IPS-18c (cell line): ENCODE measurements around the gene SLC9C2.
"Not testable (repeated sequence)": the region's sequence is repeated elsewhere in the genome, so short reads cannot be mapped to it uniquely, and the experiment has no call there.

Experiments used
- H3K4me3 ChIP-seq: 2 replicates; pipeline ENCODE4 v1.7.0; 2013; ENCODE audit warnings: low read depth, mild to moderate bottlenecking, low read length, moderate library complexity; ENCODE audit not compliant: insufficient read depth
- H3K9me3 ChIP-seq: one replicate; pipeline ENCODE4 v1.6.1; 2013; ENCODE audit warnings: mild to moderate bottlenecking, low read length, moderate library complexity; ENCODE audit not compliant: control insufficient read depth, insufficient read depth

Gene SLC9C2

DNA sequence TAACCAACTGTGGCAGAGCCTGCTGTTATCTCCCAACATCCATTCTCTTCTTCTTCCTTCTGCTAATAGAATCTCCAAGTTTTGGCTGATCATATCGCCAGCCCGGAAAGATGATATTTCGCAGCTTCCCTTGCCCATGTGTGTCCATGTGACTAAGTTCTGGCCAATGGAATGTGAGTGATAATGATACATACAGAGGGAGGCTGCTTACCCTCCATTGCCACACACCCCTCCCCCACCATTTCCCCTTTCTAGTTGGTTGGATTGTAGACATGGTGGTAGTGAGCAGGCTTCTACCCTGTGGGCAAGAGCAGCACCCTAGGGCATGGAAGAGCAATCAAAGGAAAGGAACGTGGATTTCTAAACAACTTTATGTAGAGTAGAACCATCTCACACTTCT lies 48.8 kb downstream of the SLC9C2 start:
- Histone ChIP-seq H3K9me3 (no peaks in the 10 kb centered on the region), H3K4me3 (no peak overlapping the region)

DNA sequence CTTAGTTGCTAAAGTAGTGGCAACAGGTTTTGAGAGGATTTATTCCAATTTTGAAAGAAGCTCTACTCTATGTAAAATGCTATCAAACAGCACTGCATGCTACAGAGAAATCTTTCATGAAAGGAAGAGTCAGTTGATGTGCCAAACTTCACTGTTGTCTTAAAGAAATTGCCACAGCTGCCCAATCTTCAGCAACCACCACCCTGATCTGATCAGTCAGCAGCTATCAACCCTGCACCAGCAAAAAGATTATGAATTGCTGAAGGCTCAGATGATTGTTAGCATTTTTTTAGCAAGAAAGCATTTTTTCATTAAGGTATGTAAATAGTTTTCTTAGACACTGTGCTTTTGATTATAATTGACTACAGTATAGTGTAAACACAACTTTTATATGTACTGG lies 49.6 kb downstream of the SLC9C2 start:
- Histone ChIP-seq H3K9me3 (no peaks in the 10 kb centered on the region), H3K4me3 (no peak overlapping the region)

DNA sequence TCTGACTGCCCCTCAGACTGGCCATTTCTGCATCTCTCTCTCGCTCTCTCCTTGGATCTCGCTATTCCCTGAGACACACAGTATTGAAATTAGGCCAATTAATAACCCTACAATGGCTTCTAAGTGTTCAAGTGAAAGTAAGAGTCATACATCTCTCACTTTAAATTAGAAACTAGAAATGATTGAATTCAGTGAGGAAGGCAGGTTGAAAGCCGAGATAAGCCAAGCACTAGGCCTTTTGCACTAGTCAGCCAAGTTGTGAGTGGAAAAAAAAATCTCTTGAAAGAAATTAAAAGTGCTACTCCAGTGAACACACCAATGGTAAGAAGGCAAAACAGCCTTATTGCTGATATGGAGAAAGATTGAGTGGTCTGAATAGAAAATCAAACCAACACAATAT lies 51.2 kb downstream of the SLC9C2 start:
- no peak overlapping the region for H3K4me3 ChIP-seq
- H3K9me3 ChIP-seq, result no peaks in the 10 kb centered on the region

DNA sequence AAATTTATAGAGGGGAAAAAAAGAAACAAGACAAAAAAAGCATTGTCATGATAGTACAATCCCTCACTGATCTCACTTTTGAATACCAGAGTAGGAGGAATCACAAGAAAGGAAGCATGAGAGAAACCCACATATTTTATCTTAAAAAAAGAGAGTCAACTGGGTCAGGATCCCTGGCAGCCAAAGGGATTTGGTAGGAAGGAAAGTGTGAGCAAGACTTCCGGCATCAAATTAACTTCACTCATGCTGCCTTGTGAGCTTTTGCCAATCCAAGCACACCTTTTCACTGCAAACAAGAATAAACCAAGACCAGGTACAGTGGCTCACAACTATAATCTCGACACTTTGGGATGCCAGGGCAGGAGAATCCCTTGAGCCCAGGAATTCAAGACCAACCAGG lies 53.1 kb downstream of the SLC9C2 start:
- Histone ChIP-seq H3K4me3 (no peak overlapping the region), H3K9me3 (no peaks in the 10 kb centered on the region)

DNA sequence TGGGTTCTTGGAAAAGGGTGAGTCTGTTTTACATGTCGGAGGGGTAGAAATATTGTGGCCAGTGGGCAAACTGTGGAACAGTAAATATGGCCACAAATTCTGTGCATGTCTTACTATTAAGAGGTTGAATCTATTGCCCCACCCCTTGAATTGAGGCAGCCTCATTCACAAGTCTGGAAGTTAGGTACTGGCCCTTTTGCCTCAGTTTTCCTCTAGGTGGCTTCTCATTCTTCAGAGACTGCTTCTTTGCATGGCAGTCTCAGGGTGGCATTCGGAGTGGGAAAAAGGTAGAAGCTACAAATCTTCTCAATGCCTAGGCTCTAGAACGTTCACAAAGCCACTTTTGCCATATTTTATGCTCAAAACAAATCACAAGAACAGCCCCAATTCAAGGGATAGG lies 57.2 kb downstream of the SLC9C2 start:
- H3K9me3 ChIP-seq, result no peaks in the 10 kb centered on the region
- no peak overlapping the region for H3K4me3 ChIP-seq

DNA sequence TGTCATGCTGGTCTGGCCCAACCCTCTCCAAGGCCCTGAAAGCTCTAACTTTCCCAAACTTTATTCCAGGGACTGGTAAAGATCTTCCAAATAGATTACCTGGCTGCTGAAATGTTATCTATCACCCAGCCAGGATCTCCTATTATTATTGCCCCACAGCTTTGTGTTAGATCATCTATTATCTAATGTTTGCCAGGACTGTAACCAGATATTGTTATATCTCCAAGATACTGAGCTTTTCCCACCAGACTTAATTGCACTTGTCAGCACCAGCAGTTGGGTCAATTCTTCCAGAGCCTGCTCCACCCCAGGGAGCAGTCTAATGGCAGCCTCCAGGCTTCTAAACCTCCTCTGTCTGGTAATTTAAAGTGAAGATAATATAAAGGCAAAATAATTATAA lies 66.6 kb downstream of the SLC9C2 start:
- Histone ChIP-seq H3K9me3 (no peaks in the 10 kb centered on the region), H3K4me3 (no peak overlapping the region)

DNA sequence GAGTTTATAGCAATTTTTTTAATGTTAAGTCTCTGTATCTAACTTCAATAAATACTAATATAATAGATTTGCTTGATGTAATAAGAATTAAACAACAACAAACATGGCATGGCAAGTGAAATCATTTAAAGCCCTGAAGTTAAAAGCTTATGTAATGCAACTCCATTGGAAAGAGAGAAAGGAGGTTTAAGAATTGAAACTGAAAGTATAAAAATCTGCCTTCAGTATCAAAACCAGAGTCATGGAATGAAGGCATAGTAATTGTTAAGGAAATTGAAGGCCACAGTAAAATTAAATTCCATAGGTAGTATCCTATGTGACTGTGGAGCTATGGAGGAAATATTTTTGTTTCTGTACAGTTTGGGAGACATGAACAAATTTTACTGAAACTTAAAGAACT lies 70.6 kb downstream of the SLC9C2 start:
- Histone ChIP-seq H3K9me3 (no peaks in the 10 kb centered on the region), H3K4me3 (no peak overlapping the region)

DNA sequence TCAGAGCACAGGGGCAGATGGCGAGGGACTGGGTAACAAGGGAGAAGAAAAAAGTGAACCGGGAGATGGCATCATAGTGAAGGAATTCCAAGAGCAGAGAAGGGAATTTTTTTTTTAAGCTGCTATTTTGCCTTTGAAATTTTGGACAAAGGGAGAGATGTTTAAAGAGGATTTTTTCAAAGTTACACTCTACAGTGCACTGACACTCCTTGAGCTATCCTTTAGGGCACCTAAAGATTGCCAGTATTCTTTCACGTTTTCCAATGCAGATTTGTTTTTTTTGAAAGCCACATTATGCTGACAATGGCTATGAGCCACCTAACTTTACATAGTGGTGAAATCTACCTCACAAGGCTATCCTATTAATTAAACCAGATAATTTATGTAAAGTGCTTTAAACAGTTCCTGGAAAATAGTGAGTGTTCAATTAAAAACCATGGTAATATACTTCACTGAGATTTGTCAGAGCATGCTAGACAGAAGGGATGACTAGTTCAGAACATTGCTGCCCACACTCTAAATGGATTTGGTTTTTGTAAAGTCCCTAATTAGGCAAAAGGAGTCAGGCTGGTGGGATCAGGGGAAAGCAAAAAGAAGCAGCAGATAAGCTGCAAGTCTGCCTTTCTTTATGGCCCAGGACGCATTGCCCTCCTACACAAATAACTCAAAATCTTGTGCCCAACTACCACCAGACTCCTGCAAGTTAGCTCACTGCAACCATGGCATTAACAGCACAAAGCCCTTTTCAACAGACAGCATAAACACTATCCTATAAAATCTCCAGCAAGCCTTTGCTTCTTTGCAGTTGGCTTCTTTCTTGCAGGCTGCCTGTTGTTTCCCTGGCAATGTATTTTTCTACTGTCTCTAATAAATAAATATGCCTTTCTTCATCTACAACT lies 71.8 kb downstream of the SLC9C2 start:
- H3K9me3 ChIP-seq, result no peaks in the 10 kb centered on the region
- H3K4me3 ChIP-seq, result no peak overlapping the region

DNA sequence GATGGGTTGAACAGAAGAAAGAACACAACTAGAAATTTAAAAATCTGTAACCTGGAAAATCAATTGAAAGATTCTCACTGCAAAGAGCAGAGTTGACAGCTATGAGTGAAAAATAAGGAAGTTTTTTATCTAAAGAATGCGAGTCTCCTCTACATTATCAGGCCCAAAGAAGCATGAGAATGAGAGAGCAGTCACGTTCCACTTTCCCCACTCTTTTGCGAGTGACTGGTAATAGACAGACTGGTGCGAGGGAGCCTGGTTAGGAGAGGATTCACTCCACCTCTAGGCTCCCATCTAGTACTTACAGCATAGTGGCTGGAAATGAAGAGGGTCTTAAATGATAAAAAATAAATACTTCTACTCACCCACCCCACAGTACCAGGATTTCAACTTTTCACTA lies 73.8 kb downstream of the SLC9C2 start:
- no peaks in the 10 kb centered on the region for H3K9me3 ChIP-seq

DNA sequence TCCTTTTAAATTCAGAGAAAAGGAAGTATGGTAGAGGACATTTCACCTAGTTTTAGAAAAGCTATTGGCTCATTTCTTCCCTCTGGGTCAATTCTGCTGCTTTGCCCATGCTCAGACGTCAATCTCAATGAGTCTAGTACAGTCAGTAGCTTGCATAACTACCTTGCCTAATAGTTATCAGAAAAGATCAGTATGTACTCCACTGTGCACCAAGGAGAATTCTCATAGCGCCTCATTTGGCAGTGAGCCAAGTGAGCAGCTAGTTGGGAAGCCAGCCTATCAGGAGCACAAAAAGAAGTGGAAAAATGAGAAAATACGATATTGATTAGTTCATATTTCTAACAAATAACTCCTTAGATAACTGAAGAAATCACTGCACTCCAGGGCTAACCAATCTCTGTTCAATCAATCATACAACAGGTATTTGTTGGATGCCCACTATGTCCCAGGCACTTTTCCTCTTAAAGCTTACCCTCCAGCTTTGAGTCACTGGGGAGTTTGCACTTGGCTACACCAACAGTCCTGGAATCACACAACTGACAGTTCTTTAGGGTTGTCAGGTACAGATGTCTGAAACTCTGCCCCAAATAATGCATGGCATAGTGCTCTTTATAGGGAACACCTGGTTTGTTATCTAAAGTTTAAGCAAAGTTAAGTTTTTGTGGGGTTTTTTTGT lies 75.6 kb downstream of the SLC9C2 start:
- H3K9me3 ChIP-seq, result no peaks in the 10 kb centered on the region
- H3K4me3 ChIP-seq, result no peak overlapping the region

More for the DNA sequence above, 73.8 kb downstream of the SLC9C2 start:
- no peak overlapping the region for H3K4me3 ChIP-seq

DNA sequence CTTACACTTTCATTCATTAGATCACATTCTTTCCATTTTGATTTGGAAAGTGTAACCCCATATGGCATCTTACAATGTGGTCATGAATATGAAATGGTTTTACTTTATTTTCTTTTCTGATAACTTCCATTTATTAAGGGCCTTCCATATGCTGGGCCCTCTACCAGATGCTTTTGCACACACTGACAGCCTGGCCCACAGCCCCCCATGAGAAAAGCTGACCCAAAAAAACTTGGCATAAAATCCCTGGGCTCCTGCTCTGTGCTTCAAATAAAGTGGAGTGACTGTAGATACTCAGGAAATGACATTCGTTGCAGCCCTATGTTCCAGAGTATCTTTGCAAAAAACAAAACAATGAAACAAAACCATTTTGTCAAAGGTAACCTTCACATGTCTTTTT lies 76.9 kb downstream of the SLC9C2 start:
- no peak overlapping the region for H3K4me3 ChIP-seq
- H3K9me3 ChIP-seq, result peaks cover 2% of the 10 kb centered on the region

DNA sequence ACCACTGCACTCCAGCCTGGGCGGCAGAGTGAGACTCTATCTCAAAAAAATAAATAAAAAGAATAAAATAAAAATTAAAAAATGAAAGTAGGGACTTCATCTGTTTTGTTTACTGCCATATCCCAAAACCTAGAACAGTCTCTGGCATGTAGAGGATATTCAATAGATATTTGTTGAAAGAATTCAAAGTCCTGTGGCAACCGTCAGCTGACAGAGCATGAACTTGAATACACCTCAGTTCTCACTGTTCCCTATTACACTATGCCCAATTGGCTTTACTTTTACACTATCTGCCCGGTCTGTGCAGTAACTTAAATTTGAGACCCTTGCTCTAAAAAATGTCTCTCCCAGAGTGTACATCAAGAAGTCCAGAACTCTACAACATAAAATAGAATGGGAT lies 79.5 kb downstream of the SLC9C2 start:
- no peak overlapping the region for H3K4me3 ChIP-seq
- peaks cover 2% of the 10 kb centered on the region for H3K9me3 ChIP-seq

DNA sequence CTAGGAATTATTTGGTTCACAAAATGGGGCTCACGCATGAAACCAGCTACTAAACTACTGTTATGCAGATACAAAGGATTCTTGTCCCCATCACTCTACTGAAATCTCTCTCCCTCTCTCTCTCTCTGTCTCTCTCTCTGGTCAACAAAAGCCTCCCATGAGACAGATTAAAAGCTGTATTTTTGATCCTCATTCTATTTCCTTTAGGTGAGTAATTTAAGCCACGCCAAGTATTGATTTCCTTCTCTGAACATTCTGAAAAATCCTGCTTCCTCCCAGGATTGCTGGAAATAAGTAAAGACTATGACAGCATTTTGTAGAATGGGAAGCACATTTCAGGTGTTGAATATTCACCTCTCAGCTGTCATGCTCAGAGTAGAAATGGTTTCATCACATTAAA lies 82.1 kb downstream of the SLC9C2 start:
- Histone ChIP-seq H3K9me3 (peaks cover 2% of the 10 kb centered on the region), H3K4me3 (no peak overlapping the region)

DNA sequence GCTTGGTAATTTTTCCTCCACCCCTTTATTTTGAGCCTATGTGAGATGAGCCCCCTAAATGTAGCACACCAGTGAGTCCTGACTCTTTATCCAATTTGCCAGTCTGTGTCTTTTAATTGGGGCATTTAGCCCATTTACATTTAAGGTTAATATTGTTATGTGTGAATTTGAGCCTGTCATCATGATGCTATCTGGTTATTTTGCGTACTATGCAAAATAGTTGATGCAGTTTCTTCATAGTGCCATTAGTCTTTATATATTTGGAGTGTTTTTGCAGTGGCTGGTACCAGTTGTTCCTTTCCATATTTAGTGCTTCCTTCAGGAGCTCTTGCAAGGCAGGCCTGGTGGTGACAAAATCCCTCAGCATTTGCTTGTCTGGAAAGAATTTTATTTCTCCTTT lies 88.4 kb downstream of the SLC9C2 start:
- H3K9me3 ChIP-seq, H3K4me3 ChIP-seq: not testable (repeated sequence)

DNA sequence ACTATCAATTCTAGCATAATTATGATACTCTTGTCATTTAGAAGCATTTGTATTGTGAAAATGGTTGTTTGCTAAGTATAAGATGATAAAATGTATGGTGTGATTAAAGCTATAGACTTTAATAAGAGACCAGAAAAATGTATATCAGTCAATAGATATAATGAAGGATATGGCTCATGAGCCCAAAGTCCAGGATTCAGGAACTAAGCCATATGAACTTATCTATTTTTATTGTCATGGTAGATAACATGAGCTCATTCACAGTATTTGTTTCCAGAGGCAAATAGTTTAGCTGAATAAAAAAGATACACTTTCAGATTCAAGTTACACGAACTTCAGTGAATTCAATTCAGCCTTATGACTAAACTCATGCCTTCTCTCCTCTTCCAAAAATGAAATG lies 93.1 kb downstream of the SLC9C2 start:
- H3K9me3 ChIP-seq, result peaks cover 6% of the 10 kb centered on the region
- no peak overlapping the region for H3K4me3 ChIP-seq

DNA sequence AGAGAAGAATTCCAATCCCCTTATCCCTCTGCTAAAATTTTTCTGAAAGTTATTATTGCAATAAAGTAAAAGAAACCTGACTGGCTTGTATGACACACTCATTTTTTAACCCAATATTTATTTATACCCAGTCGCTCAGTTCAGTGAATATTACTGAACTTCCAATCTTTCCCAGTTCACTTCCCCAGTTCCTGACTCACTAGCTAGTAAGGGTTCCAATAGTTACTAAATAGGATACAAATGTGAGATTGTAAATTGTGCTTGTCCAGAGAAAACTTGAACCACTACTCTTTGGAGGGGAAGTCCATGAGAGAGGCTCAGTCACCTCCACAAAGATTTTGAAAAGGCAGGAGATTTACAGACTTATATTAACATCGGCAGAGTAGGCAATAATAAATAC lies 94.3 kb downstream of the SLC9C2 start:
- no peak overlapping the region for H3K4me3 ChIP-seq

DNA sequence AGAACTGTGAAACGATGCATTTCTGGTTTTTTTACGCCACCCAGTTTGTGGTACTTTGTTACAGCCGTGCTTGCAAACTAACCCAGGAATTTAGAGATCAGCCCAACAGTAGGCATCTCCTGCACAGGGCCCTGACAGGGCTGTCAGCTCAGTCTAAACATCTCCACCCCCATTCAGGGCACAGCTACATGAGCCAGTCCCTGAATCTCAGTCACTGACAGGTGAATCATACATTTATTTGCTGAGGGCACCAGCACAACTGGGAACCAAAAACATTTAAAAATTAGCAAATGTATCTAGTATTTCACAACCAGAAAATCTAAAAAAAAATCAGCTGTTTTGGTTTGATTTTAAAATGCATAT lies 95.0 kb downstream of the SLC9C2 start:
- no peak overlapping the region; the same call in 1 of the 2 replicates for H3K4me3 ChIP-seq
- H3K9me3 ChIP-seq, result no peaks in the 10 kb centered on the region

More for the DNA sequence above, 94.3 kb downstream of the SLC9C2 start:
- peaks cover 2% of the 10 kb centered on the region for H3K9me3 ChIP-seq

DNA sequence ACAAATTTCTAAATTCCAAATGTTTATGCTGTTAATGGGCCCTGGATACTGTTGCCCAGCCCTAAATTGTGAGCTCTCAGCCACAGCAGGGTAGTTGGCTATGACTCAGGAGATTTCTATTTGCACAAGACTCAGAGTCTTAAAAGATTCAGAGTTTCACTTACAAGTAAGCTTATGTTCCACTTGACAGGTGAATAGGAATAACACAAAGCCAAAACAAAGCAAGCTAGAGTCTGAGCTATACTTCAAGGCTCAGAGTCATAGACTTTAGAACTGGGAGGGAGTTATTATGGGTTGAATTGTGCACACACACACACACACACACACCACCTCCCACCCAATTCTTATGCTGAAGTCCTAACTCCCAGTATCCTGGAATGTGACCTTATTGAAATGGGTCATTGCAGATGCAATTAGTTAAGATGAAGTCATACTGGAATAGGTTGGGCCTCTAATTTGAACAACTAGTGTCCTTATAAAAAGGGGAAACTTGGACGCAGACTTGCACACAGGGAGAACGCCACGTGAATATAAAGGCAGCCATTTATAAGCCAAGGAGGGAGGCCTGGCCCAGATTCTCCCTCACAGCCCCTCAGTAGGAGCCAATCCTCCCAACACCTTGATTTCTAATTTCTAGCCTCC lies 95.5 kb downstream of the SLC9C2 start:
- H3K4me3 ChIP-seq, result no peak overlapping the region; the same call in 1 of the 2 replicates
- no peaks in the 10 kb centered on the region for H3K9me3 ChIP-seq
